LNCaP clone FGC (cell line): ENCODE data around the gene IGF1R.

Experiments
- DNase-seq: peaks from one replicate; pipeline ENCODE4 v3.0.0-alpha.2; 2011; ENCODE audit warnings: low read depth
- H3K4me3 ChIP-seq: 2 replicates; pipeline ENCODE4 v1.5.1; 2011; ENCODE audit warnings: mild to moderate bottlenecking, low read depth, low read length, control low read depth
- TF ChIP-seq, protein P1 (sequence below): IDR thresholded peaks from 2 replicates; pipeline ENCODE4 v1.5.1; 2012; ENCODE audit warnings: mild to moderate bottlenecking; ENCODE audit not compliant: control insufficient read depth, insufficient read depth; ENCODE audit errors: extremely low read depth

IGF1R gene

DNA sequence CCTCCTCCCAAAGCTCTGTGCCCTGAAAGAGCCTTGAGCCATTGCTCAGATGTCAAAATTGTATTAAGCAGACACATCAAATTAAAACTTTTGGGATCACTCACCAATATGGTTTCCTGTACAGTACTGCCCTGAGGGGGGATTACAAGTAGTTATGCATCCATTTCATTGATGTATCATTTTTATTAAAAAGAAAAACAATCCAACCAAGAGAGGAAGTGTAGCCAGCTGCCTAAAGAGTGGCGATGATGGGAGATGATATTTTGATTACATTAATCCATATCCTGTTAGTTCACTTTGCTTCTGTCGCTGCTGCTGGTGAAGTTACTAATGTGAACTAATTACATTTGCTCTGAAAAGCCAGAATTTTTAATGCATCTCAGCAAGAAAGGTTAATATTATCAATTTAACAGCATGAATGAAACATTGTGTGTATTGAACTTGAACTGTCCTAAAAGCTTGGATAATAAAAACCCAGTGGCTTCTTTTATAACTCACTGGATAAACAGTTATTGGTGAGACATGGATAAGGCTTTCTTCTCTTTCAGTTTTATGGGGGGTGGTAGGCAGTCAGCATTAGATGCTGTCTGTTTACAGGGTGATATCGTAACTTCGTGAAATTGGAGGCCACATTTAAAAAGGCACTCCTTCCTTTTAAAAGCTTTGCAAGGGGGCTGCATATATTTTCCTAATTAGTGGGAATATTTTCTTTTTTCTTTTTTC is 87.7 kb downstream of the IGF1R start:
- TF ChIP-seq, protein P1, sequence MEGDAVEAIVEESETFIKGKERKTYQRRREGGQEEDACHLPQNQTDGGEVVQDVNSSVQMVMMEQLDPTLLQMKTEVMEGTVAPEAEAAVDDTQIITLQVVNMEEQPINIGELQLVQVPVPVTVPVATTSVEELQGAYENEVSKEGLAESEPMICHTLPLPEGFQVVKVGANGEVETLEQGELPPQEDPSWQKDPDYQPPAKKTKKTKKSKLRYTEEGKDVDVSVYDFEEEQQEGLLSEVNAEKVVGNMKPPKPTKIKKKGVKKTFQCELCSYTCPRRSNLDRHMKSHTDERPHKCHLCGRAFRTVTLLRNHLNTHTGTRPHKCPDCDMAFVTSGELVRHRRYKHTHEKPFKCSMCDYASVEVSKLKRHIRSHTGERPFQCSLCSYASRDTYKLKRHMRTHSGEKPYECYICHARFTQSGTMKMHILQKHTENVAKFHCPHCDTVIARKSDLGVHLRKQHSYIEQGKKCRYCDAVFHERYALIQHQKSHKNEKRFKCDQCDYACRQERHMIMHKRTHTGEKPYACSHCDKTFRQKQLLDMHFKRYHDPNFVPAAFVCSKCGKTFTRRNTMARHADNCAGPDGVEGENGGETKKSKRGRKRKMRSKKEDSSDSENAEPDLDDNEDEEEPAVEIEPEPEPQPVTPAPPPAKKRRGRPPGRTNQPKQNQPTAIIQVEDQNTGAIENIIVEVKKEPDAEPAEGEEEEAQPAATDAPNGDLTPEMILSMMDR: no peak
- no peak overlapping the region for H3K4me3 ChIP-seq
- no peak for DNase-seq

DNA sequence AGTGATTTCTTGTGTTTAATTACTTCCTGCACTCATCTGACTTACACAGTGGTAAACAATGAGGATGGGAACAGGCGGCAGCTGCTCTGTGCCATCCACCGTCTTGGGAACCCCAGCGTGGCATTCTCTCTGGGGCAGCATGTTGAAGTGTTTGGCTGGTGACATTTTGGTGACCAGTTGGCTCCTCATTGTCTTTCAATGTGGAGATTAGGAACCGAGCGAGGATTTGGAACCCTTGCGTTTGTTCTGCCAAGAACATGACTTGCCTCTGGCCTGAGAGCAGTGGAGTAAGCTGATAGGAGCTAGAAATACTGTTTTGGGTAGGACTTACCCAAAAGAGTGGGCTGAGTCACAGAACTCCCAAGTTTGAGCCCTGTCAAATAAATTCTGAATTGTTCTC is 88.8 kb downstream of the IGF1R start:
- TF ChIP-seq, protein P1: no peak
- no peak for DNase-seq
- H3K4me3 ChIP-seq: no peak overlapping the region

DNA sequence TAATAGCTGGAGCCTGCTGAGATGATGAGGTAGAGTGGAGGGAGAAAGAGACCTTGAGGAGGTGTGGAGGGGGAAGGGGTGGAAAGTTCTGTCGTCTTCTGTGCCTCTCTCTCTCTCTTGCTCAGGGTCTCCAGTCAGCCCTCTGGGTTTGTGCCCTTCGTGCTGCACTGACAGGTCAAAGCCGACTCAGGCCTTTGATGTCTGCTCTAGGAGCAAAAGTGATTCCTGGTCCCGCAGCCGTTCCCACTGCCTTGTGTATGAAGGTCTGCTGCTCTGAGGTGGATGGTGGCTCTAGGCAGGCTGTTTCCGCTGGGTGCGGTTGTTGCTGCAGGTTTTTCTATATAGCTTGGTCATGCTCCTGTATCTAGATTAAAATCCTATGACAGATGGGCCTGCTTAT is 89.4 kb downstream of the IGF1R start:
- DNase-seq: no peak
- TF ChIP-seq, protein P1: no peak
- no peak overlapping the region for H3K4me3 ChIP-seq

DNA sequence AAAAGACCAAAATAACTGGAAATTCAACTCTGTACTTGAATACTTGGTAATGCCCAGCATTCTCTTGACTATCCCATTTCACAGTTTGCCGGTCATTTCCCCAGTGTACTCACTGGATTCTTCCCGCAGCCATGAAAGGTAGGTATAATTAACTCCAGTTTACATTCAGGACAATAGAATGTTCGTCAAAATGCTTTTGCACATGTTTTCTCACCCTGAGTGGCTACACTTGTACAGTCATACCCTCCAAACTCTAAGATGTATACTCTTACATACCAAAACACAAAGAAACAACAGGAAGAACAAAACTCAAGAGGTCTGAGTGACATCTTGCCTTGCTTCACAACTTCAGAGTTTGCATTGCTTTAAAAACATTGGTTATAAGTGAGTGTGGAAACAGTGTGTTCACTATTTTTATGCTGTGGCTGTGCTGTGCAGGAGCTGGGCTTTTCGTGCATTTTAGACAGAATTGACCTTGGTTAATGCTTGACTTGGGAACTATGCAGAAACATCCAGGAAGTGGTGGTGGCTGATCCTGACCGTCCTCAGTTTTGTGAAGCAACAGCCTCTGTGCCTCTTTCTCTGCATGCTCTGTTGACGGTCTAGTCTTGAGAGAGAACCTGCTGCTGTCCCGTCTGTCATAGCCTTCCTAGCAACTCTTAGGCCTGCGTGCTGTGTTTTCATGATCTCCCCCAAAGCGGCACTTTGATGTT is 90.5 kb downstream of the IGF1R start:
- TF ChIP-seq, protein P1: no peak
- no peak overlapping the region for H3K4me3 ChIP-seq
- DNase-seq: no peak

DNA sequence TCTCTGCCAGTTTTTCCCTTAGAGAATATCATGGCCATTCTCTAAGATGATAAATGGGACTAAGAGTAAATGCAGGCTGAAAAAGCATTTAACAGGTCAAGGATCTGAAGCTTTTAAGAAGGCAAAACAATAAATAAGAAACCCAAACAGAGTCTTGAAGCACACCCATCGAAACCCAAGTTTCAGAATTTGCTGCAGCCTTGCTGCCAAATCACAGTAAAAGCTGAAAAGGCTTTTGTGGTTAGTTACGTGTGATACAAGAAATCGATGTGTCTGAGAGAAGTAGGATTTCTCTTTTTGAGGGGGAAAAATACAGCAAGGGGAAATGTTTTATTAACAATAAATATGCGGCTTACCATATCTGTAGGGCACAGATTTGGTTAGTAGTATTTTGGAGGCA is 92.0 kb downstream of the IGF1R start:
- H3K4me3 ChIP-seq: no peak overlapping the region
- no peak for DNase-seq
- TF ChIP-seq, protein P1: no peak

- H3K4me3 ChIP-seq: no peak overlapping the region
- DNase-seq: no peak
- TF ChIP-seq, protein P1: no peak
These were observed 92.6 kb downstream of the IGF1R start for GRCh38 chr15:98740963-98741362.
